Heart left ventricle (tissue), 13 donors: ENCODE measurements around the gene GATA6.

Source experiments
- CTCF ChIP-seq, 12 donors: fragments of 200-600 bp; sonication (generic) in 4 of 12; IDR thresholded peaks; one replicate each; pipeline versions ENCODE4 v1.5.0 to v1.8.0; 2018 to 2022; ENCODE audit warnings: antibody characterized with exemption in 12 of 12, mild to moderate bottlenecking in 5 of 12
- POLR2A ChIP-seq, 2 donors: fragments of 450-650 bp; IDR thresholded peaks; one replicate each; pipeline ENCODE4 v1.6.1; 2017; ENCODE audit warnings: antibody characterized with exemption in 2 of 2, mild to moderate bottlenecking in 2 of 2, moderate library complexity in 2 of 2
- donor health status: ischemic (EF 13 %, LVEDD 7.1; RV severe dilation, severe dysfunction).
- donor health status: DM: no; HTN: yes; CAD: no.
- donor health status: DM: no; HTN: no; CAD: no.
- donor health status: ischemic (EF 25% LVEDD 6.9; RV normal size, moderate dysfunction).
- donor health status: ischemic (EF 25% LVEDD 5.7; RV mildly dilated, moderate dysfunction).
- donor health status: ischemic (EF 35%, LVEDD 5.7; RV mildly dilated, moderate dysfunction).
- donor health status: nonischemic (EF 11% LVEDD 7.7; RV severe dilation, severe dysfunction).
- donor health status: DM: yes; HTN: yes; CAD: no.
- donor health status: PGD.
- donor health status: ischemic (EF 29% LVEDD 5.4; RV normal size, mild dysfunction).
- donor health status: nonischemic (EF 23%, LVEDD 6.1; RV moderate dilation, normal function).

- TF ChIP-seq CTCF (IDR thresholded peaks at IDR 0.05) (no peak), POLR2A (IDR thresholded peaks at IDR 0.05) (no peak)
Measured at GRCh38 chr18:22195052-22195451, 25.7 kb downstream of the GATA6 start.
